ENCODE measurements around the gene GOLGA8B.
"Not testable (repeated sequence)": the region's sequence is repeated elsewhere in the genome, so short reads cannot be mapped to it uniquely, and the experiment has no call there.

GOLGA8B gene

DNA sequence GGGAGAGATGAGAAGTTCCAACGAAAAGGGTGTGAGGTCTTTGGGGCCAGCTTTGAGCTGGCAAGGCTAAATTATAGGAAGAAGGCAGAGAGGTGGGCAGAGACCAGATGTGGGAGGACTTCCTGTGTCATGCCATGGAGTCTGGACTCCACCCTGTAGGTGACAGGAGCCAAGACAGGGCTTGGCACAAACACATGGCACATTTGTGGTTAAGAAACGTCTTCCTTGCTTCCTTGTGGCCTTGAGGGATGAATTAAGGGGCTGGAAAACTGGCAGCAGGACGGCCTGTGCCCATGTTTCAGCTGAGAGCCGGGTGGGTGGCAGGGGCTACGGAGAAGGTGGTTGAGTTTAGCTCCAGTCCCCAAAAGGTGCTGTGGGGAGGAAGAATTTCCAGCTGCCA, 18.7 kb downstream of the GOLGA8B start:
- DNase-seq (ENCODE audit: low read depth in 2 of 2) = not testable (repeated sequence)

GRCh38 chr15:34560814-34561213, 22.6 kb downstream of the GOLGA8B start:
- DNase-seq (ENCODE audit: low read depth in 2 of 2) = not testable (repeated sequence)

DNA sequence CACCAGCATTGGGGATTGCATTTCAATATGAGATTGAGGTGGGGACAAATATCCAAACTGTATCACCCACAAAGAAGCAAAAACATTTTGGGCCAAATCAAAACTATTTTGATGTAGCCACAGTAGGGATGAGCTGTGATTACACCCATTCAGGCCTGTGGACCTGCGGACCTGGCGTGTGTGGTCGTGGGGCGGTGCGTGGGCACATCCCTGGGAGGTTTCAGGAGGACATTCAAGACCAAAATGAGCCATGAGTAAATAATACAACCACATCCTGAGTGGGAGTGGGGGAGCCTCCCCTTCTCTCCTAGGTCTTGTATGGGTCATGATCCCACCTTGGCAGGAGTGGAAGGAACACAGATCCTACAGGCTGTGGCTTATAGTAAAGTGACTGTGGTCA, 23.7 kb downstream of the GOLGA8B start:
- DNase-seq (ENCODE audit: low read depth in 2 of 2) = not testable (repeated sequence)

DNA sequence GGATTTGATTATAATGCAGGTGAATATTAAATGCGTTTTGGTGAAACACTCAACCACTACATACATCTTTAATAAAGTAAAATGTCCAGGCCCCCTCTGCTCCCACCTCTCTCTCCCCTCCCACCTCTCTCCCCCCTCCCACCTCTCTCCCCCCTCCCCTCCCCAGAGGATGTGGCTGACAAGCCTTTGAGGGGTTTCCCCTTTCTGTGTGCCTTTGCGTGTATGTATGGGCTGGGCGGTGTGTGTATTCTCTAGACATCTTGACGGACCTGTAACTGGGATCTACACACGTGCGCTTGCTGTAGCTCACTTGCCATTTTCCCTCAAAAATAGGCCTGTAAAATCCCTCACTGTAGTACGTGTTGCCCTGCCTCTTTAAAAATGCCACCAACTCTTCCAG, 28.3 kb downstream of the GOLGA8B start:
- DNase-seq (ENCODE audit: low read depth in 2 of 2) = not testable (repeated sequence)

GRCh38 chr15:34554716-34555115, 28.7 kb downstream of the GOLGA8B start:
- not testable (repeated sequence) for DNase-seq (ENCODE audit: low read depth in 2 of 2)

DNA sequence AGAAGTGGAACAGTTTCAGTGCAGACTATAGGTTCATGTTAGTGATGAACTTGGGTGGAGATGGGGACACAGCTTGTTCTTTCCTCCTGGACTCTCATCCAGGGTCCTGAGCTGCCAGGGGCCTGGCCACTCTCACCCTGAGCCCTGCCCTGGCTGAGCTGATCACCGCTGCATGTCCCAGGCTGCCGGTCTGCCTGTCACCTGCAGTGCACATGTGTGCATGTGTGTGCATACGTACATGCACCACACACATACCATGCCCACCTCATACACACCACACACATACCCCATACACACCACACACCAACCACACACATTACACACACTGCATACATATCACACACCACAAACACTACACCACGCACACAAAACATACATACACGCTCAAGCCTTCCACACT, 29.3 kb downstream of the GOLGA8B start:
- DNase-seq (ENCODE audit: low read depth in 2 of 2) = not testable (repeated sequence)

DNA sequence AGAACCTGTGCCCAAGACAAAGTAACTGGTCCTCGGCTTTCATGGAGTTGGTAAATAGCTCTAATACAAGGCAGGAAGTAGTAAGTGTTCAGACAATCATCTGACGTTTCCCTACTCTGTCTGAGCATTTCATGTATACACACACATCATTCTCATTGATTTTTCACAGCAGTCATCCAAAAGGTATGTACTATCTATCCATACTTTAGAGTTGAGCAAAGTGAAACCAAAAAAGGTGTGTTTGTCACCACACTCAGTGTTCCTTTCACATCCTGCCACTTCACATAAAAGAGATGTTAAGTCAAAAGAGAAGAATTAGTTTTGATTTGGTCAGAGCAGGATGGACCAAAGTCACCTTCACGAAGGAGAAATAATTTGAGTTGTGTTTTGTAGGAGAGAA, 33.3 kb downstream of the GOLGA8B start:
- not testable (repeated sequence) for DNase-seq (ENCODE audit: low read depth in 2 of 2)

- DNase-seq (ENCODE audit: low read depth in 2 of 2) = not testable (repeated sequence)
Measured at GRCh38 chr15:34549381-34549809, 34.1 kb downstream of the GOLGA8B start.

GRCh38 chr15:34543860-34544649, 39.4 kb downstream of the GOLGA8B start:
- DNase-seq (ENCODE audit: low read depth in 2 of 2) = not testable (repeated sequence)

DNA sequence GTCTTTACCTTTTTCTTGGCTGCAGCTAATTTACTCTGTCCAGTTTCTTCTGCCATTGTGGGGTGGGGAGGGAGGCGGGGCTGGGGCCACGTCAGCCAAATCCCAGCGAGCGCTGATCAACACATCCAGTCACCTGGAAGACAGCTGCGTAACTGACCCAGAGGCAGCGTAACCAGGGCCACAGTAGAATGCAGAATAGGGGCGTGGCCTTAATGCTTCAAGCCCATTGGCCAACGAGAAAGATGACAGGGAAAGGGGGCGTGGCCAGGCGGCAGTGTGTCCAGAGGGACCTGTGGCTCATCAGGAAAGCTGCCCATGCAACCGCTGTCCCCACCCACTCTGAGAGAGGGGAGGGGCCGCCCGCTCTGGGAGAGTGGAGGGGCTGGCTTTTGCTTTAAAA, 47.6 kb downstream of the GOLGA8B start:
- DNase-seq (ENCODE audit: low read depth in 2 of 2) = not testable (repeated sequence)
